ENCODE results near the gene KDF1.

- TF ChIP-seq REST (IDR thresholded peaks at IDR 0.05; ENCODE audit: low read depth) (no peak), CTCF (IDR thresholded peaks at IDR 0.05 in 2 of 3, conservative IDR thresholded peaks at IDR 0.05 in 1 of 3; ENCODE audit: borderline replicate concordance in 1 of 3, insufficient read depth in 1 of 3, low read depth in 2 of 3, low read length in 2 of 3) (no peak), CEBPB (IDR thresholded peaks at IDR 0.05; ENCODE audit: low read depth) (no peak), POLR2A (IDR thresholded peaks at IDR 0.05; ENCODE audit: borderline replicate concordance, extremely low read depth, insufficient read depth, insufficient read length) (no peak), POLR2AphosphoS5 (IDR thresholded peaks at IDR 0.05; ENCODE audit: low read depth, low read length) (no peak), JUND (IDR thresholded peaks at IDR 0.05) (no peak), EGR1 (IDR thresholded peaks at IDR 0.05; ENCODE audit: low read depth) (no peak), ZNF274 (IDR thresholded peaks at IDR 0.05; ENCODE audit: low read depth, low read length) (no peak), ZBTB33 (IDR thresholded peaks at IDR 0.05; ENCODE audit: extremely low read depth, insufficient replicate concordance, low read length) (no peak), ATF3 (IDR thresholded peaks at IDR 0.05) (no peak)
Measured at GRCh38 chr1:26946270-26946669, 14.0 kb downstream of the KDF1 start.
